Stimulated activated CD8-positive, alpha-beta memory T cell treated with anti-CD3 and anti-CD28 coated beads, Interleukin-7, amount 100 ng/mL, for 4 hours (primary cell): ENCODE measurements around the gene CACYBP.
A peak's percentile ranks its signal among the peaks of the same experiment; 100 is the strongest.
"Not testable (repeated sequence)": the region's sequence is repeated elsewhere in the genome, so short reads cannot be mapped to it uniquely, and the experiment has no call there.

ENCODE experiments used
- DNase-seq, 2 donors: peaks; one replicate each; pipeline ENCODE4 v3.0.0-alpha.2; 2020; ENCODE audit warnings: low read depth in 2 of 2

Gene CACYBP

GRCh38 chr1:175009532-175009931, 9.8 kb downstream of the CACYBP start:
- DNase-seq: no peak

- DNase-seq: no peak
Observed at GRCh38 chr1:175013445-175013844, 13.7 kb downstream of the CACYBP start.

GRCh38 chr1:175015243-175015642, 15.5 kb downstream of the CACYBP start:
- no peak for DNase-seq

GRCh38 chr1:175019524-175019923, 19.8 kb downstream of the CACYBP start:
- no peak for DNase-seq

- DNase-seq: peak; percentile 97 to 98
Observed at GRCh38 chr1:175023043-175023921, 23.5 kb downstream of the CACYBP start, which contains the start of gene MRPS14. TSS of gene MRPS14 (minus strand) at chr1:175023425. CDS start at chr1:175023408, 17 bp downstream.

GRCh38 chr1:175023922-175024242, 24.1 kb downstream of the CACYBP start:
- DNase-seq: not testable (repeated sequence)

GRCh38 chr1:175024773-175025172, 25.0 kb downstream of the CACYBP start:
- no peak for DNase-seq

- no peak for DNase-seq
Observed at GRCh38 chr1:175033953-175034352, 34.2 kb downstream of the CACYBP start.

GRCh38 chr1:175034775-175035174, 35.0 kb downstream of the CACYBP start:
- no peak for DNase-seq

- no peak for DNase-seq
Observed at GRCh38 chr1:175035865-175036264, 36.1 kb downstream of the CACYBP start.

- no peak for DNase-seq
Observed at GRCh38 chr1:175036476-175036875, 36.7 kb downstream of the CACYBP start.

GRCh38 chr1:175037416-175037815, 37.7 kb downstream of the CACYBP start:
- DNase-seq: no peak

- DNase-seq: no peak
Observed at GRCh38 chr1:175040324-175040879, 40.7 kb downstream of the CACYBP start.

GRCh38 chr1:175042650-175043049, 42.9 kb downstream of the CACYBP start:
- DNase-seq: no peak

GRCh38 chr1:175043824-175044223, 44.1 kb downstream of the CACYBP start:
- DNase-seq: no peak

- DNase-seq: not testable (repeated sequence)
Observed at GRCh38 chr1:175044591-175044990, 44.8 kb downstream of the CACYBP start.

- DNase-seq: no peak
Observed at GRCh38 chr1:175045097-175045496, 45.4 kb downstream of the CACYBP start.

- DNase-seq: no peak
Observed at GRCh38 chr1:175045519-175045918, 45.8 kb downstream of the CACYBP start.

- DNase-seq: no peak
Observed at GRCh38 chr1:175050992-175051391, 51.2 kb downstream of the CACYBP start.

GRCh38 chr1:175054736-175055135, 55.0 kb downstream of the CACYBP start:
- no peak for DNase-seq
